ENCODE results near the gene CTSC. TPM values are rescaled to one million over a fixed set of nuclear protein-coding genes. Genes with fewer than 3 reads are reported as not detected.

Gene CTSC
- total and polyA plus RNA-seq, 9 of the 15 experiments (the other 6 are each of a cell fraction or from before 2014, with no cell fraction given): 113 to 403 (median 187) TPM

- TF ChIP-seq RREB1 (CRISPR knock-in tag; IDR thresholded peaks at IDR 0.05): no peak
- TF ChIP-seq, protein P1, sequence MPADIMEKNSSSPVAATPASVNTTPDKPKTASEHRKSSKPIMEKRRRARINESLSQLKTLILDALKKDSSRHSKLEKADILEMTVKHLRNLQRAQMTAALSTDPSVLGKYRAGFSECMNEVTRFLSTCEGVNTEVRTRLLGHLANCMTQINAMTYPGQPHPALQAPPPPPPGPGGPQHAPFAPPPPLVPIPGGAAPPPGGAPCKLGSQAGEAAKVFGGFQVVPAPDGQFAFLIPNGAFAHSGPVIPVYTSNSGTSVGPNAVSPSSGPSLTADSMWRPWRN (IDR thresholded peaks at IDR 0.05; ENCODE audit: low read depth): no peak
- no peak for TF ChIP-seq BRF1 (IDR thresholded peaks at IDR 0.05; ENCODE audit: borderline replicate concordance, extremely low read depth, insufficient read length)
These were observed 56.2 kb downstream of the CTSC start (continued) for GRCh38 chr11:88281317-88281712.

All from K562 (cell line).